Caco-2 (cell line): ENCODE measurements around the gene PRODH2. TPM values are rescaled to one million over a fixed set of nuclear protein-coding genes. Genes with fewer than 3 reads are reported as not detected.

Experiments used
- BruUV-seq: library from RNA; stranded (reverse); fragments of 400-500 nt; replicated peaks from 2 replicates; lab custom pipeline; 2021; lab: Mats Ljungman, UMichigan
- CTCF ChIA-PET: fragments of 300-600 bp; sonication (Branson Sonifier 250); formaldehyde crosslinking; loops from one replicate; lab custom pipeline; 2022; ENCODE audit warnings: antibody characterized with exemption; lab: Charles Lee
- POLR2A ChIA-PET: fragments of 300-600 bp; sonication (Branson Sonifier 250); formaldehyde crosslinking; loops from one replicate; lab custom pipeline; 2022; ENCODE audit warnings: antibody characterized with exemption; lab: Charles Lee
- DNase-seq, 2 experiments: peaks; one replicate each; pipeline versions ENCODE4 v3.0.0 to v3.0.0-alpha.2; 2020 to 2022
- H3K27me3 ChIP-seq: replicated peaks from 2 replicates; pipeline ENCODE4 v1.6.0; 2011; ENCODE audit warnings: low read length; ENCODE audit not compliant: control insufficient read depth, insufficient read depth
- H3K36me3 ChIP-seq: 2 replicates; pipeline ENCODE4 v1.5.1; 2011; ENCODE audit warnings: low read length; ENCODE audit not compliant: control insufficient read depth, insufficient read depth
- H3K4me1 ChIP-seq: fragments of 250-450 bp; sonication (Bioruptor Pico); 2 replicates; pipeline ENCODE4 v1.5.1; 2020; ENCODE audit warnings: mild to moderate bottlenecking
- H3K4me3 ChIP-seq: 2 replicates; pipeline ENCODE4 v1.5.1; 2011; ENCODE audit warnings: low read depth, mild to moderate bottlenecking, control low read depth, low read length
- H3K9me3 ChIP-seq: fragments of 250-450 bp; sonication (Bioruptor Pico); 2 replicates; pipeline ENCODE4 v1.5.1; 2020; ENCODE audit warnings: mild to moderate bottlenecking, moderate library complexity
- H3K27ac Mint-ChIP-seq: one replicate; pipeline ENCODE4 v1.8.0; 2022; ENCODE audit warnings: mixed read lengths; ENCODE audit not compliant: unreplicated experiment
- H3K27me3 Mint-ChIP-seq: one replicate; pipeline ENCODE4 v1.8.0; 2022; ENCODE audit warnings: mixed read lengths; ENCODE audit not compliant: insufficient read depth, unreplicated experiment
- H3K36me3 Mint-ChIP-seq: one replicate; pipeline ENCODE4 v1.8.0; 2022; ENCODE audit warnings: mild to moderate bottlenecking, mixed read lengths; ENCODE audit not compliant: insufficient read depth, unreplicated experiment
- H3K4me1 Mint-ChIP-seq: one replicate; pipeline ENCODE4 v1.8.0; 2022; ENCODE audit warnings: low read depth, mixed read lengths; ENCODE audit not compliant: unreplicated experiment
- H3K4me3 Mint-ChIP-seq: one replicate; pipeline ENCODE4 v1.8.0; 2022; ENCODE audit warnings: mild to moderate bottlenecking, moderate library complexity, mixed read lengths; ENCODE audit not compliant: unreplicated experiment
- H3K9me3 Mint-ChIP-seq: one replicate; pipeline ENCODE4 v1.8.0; 2022; ENCODE audit warnings: mixed read lengths; ENCODE audit not compliant: unreplicated experiment
- CTCF ChIP-seq, 2 experiments: fragments of 200-600 bp in 1 of 2; IDR thresholded peaks; 1 replicate in 1 of 2; 2 replicates in 1 of 2; pipeline versions ENCODE4 v1.5.1 to v1.8.0; 2011 to 2022; ENCODE audit warnings: antibody characterized with exemption in 1 of 2, control low read depth in 1 of 2, inconsistent platforms in 1 of 2, low read depth in 1 of 2, low read length in 1 of 2, mild to moderate bottlenecking in 1 of 2, moderate library complexity in 1 of 2; ENCODE audit not compliant: insufficient read depth in 1 of 2, severe bottlenecking in 1 of 2, unreplicated experiment in 1 of 2
- intact Hi-C: fragments of 100-400 bp; cut with micrococcal nuclease; formaldehyde crosslinking; loops from one replicate; pipeline ENCODE4 v1.10.0; 2022; ENCODE audit not compliant: unreplicated experiment
- total RNA-seq: library from RNA; stranded (reverse); gene quantifications from 2 replicates; pipeline ENCODE4 v1.2.3, GENCODE V29; 2022

The PRODH2 gene
- total RNA-seq, 1 experiment from 2014 or later, result not detected

- peaks cover 5% of the 10 kb centered on the region for H3K27me3 Mint-ChIP-seq
- no peaks in the 10 kb centered on the region for H3K9me3 Mint-ChIP-seq
- ChIA-PET POLR2A (no interaction called here), CTCF (no interaction called here)
- no peaks in the 10 kb centered on the region for H3K9me3 ChIP-seq
- no peak for TF ChIP-seq CTCF (IDR thresholded peaks at IDR 0.05; ENCODE audit: insufficient read depth in 1 of 2, low read depth in 1 of 2, low read length in 1 of 2, severe bottlenecking in 1 of 2, unreplicated experiment in 1 of 2)
- H3K27me3 ChIP-seq, result no peaks in the 10 kb centered on the region
- peaks cover 5% of the 10 kb centered on the region for H3K36me3 Mint-ChIP-seq
- no peaks in the 10 kb centered on the region for H3K4me1 Mint-ChIP-seq
- no peak overlapping the region for H3K4me3 Mint-ChIP-seq
- intact Hi-C loops, result no loop called here
- no peak for DNase-seq
- H3K4me3 ChIP-seq, result no peak overlapping the region
- no peak overlapping the region for H3K27ac Mint-ChIP-seq
- no peaks in the 10 kb centered on the region for H3K4me1 ChIP-seq
- BruUV-seq, result no TSS peak
- H3K36me3 ChIP-seq, result no peaks in the 10 kb centered on the region
Observed at GRCh38 chr19:35791814-35792279, 20.8 kb downstream of the PRODH2 start.

- CTCF ChIA-PET, result no interaction called here
- H3K4me3 ChIP-seq, result no peak overlapping the region
Observed at GRCh38 chr19:35790981-35791813, 21.4 kb downstream of the PRODH2 start.

More at GRCh38 chr19:35790981-35791813, 21.4 kb downstream of the PRODH2 start:
- no peaks in the 10 kb centered on the region for H3K4me1 ChIP-seq
- peak in 1 of 2 experiments; percentile 10 for TF ChIP-seq CTCF (IDR thresholded peaks at IDR 0.05; ENCODE audit: insufficient read depth in 1 of 2, low read depth in 1 of 2, low read length in 1 of 2, severe bottlenecking in 1 of 2, unreplicated experiment in 1 of 2)
- no peaks in the 10 kb centered on the region for H3K27me3 ChIP-seq
- no peaks in the 10 kb centered on the region for H3K9me3 ChIP-seq
- Mint-ChIP-seq H3K27ac (no peak overlapping the region), H3K4me3 (no peak overlapping the region), H3K9me3 (no peaks in the 10 kb centered on the region), H3K36me3 (peaks cover 5% of the 10 kb centered on the region), H3K4me1 (no peaks in the 10 kb centered on the region), H3K27me3 (peaks cover 5% of the 10 kb centered on the region)
- POLR2A ChIA-PET, result no interaction called here
- BruUV-seq, result no TSS peak
- peak in 1 of 2 experiments; percentile 32 for DNase-seq
- intact Hi-C loops, result no loop called here
- no peaks in the 10 kb centered on the region for H3K36me3 ChIP-seq
